GM12891 (cell line): ENCODE data around the gene RALGAPB.
A peak's percentile ranks its signal among the peaks of the same experiment; 100 is the strongest.
"Not testable (repeated sequence)": the region's sequence is repeated elsewhere in the genome, so short reads cannot be mapped to it uniquely, and the experiment has no call there.

Experiments
- DNase-seq: peaks from one replicate; pipeline ENCODE4 v3.0.0; 2011; ENCODE audit warnings: low spot score; ENCODE audit not compliant: insufficient read length
- FAIRE-seq: peaks from 2 replicates; lab custom pipeline; 2011; peaks lifted over from hg19 to GRCh38; lab: Jason Lieb, UNC
- PAX5 ChIP-seq: IDR thresholded peaks from 2 replicates; pipeline ENCODE4 v1.6.1; 2011; ENCODE audit warnings: low read length, moderate library complexity, mild to moderate bottlenecking; ENCODE audit not compliant: insufficient read depth, severe bottlenecking
- POLR2A ChIP-seq: IDR thresholded peaks from 2 replicates; pipeline ENCODE4 v1.6.1; 2011; ENCODE audit warnings: low read depth, low read length, control low read depth
- POLR2AphosphoS5 ChIP-seq: IDR thresholded peaks from 2 replicates; pipeline ENCODE4 v1.6.1; 2011; ENCODE audit warnings: low read depth, low read length, control low read depth
- POU2F2 ChIP-seq: IDR thresholded peaks from 2 replicates; pipeline ENCODE4 v1.6.1; 2011; ENCODE audit warnings: low read depth, mild to moderate bottlenecking, control low read depth, low read length, moderate library complexity
- SPI1 ChIP-seq: IDR thresholded peaks from 2 replicates; pipeline ENCODE4 v1.6.1; 2011; ENCODE audit warnings: low read depth, low read length, control low read depth
- TAF1 ChIP-seq: IDR thresholded peaks from 2 replicates; pipeline ENCODE4 v1.6.1; 2011; ENCODE audit warnings: low read depth, low read length, control low read depth

The RALGAPB gene

DNA sequence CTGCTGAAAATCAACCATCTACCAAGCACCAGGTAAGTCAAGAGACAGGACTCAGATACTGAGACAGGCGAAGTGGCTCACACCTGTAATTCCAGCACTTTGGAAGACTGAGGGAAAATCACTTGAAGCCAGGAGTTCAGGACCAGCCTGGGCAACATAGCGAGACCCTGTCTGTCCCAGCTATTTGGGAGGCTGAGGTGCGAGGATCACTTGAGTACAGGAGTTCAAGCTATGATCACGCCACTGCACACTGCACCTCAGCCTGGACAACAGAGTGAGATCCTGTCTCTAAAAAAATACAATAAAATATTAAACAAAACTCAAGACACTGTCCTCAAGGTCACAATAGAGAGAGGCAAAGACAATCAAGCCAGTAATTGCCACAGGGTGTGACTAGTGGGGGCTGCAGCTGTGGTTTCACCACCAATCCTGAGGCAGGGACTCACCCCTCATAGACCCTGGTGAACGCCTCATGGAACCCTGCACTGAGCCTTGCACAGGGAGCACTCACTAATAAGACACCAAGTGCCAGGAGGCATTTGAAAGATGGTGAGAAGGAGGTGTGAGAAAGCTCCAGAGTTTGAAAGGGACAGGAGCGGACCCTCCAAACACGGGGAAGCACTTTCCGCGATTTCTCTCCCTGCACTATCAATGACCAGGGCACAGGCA lies 39.2 kb upstream of the RALGAPB start:
- no peak for DNase-seq
- FAIRE-seq, result no peak
- no peak for TF ChIP-seq POU2F2
- TF ChIP-seq POLR2AphosphoS5, result no peak
- no peak for TF ChIP-seq SPI1

- DNase-seq, result no peak
- FAIRE-seq, result no peak
- no peak for TF ChIP-seq POLR2A
- no peak for TF ChIP-seq TAF1
- no peak for TF ChIP-seq SPI1
- no peak for TF ChIP-seq PAX5
- TF ChIP-seq POU2F2, result no peak
- TF ChIP-seq POLR2AphosphoS5, result no peak
These were observed 38.3 kb upstream of the RALGAPB start for GRCh38 chr20:38434301-38434741.

DNA sequence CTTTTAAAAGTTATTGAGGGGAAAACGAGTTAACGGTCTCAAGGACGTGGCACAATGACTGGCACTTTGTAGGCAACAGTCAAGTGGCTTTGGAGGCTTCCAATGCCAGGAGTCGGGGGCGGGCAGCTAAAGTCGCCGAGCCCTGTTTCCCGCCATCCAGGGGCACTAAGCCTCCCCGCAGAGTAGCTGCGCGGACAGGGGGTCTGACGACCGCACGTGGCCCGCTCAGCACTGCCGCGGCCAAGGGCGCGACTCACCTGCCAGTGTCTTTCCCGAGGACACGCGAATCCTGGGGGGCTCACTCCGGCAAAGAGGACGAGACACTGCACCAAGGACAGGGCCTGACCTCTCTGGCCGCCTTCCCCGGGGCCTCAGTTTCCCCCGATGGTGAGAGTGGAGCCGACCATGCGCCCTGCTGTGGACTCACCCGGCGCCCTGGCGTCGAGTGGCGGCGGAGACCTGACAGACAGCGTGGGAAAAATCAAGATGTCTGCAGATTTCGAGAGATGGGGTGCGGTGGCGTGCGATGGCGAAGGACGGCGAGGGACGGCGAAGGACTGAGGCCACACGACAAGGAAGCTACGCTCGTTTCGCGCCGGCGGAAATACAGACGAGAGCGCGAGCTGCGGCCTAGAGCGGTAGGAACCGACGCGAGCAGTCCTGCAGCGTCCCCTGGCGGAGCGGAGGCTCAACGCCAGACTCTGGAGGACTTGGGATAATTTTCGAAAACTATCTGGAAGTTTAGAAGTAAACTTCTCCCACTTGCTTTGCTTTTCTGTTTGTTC lies 37.7 kb upstream of the RALGAPB start, which contains the start of gene SNHG17:
TSS of gene SNHG17 (minus strand) at position 559 of the 785 bp plus-strand sequence.
- DNase-seq, result peak; percentile 76
- peak; percentile 100 for TF ChIP-seq TAF1
- peak; percentile 99 for TF ChIP-seq POLR2A
- TF ChIP-seq SPI1, result no peak
- TF ChIP-seq PAX5, result no peak
- peak; percentile 89 for TF ChIP-seq POU2F2
- TF ChIP-seq POLR2AphosphoS5, result peak; percentile 99
- peak; percentile 96 for FAIRE-seq

GRCh38 chr20:38435555-38435939 lies 37.1 kb upstream of the RALGAPB start:
- FAIRE-seq (no peak), DNase-seq (no peak)
- TF ChIP-seq POLR2AphosphoS5 (no peak), POLR2A (no peak), PAX5 (no peak), POU2F2 (no peak), SPI1 (no peak)

DNA sequence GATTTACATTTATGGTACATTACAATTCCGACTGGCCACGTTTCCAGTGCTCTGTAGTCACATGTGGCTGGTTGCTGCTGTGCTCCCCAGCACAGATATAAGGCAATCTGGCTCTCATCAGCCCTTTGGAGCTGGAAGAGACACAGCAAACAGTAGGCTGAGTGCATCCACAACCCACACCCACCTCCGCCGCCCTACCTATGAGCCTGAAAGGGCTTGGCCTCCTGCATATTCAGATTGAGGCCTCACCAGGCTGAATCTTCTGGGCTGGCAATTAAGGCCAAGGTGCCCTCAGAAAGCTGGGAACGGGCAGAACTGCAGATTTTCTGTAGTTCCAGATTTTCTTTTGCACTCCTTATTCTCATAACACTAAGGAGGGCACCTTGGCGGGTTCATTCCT lies 34.8 kb upstream of the RALGAPB start:
- FAIRE-seq (no peak), DNase-seq (no peak)
- no peak for TF ChIP-seq PAX5
- no peak for TF ChIP-seq POU2F2

DNA sequence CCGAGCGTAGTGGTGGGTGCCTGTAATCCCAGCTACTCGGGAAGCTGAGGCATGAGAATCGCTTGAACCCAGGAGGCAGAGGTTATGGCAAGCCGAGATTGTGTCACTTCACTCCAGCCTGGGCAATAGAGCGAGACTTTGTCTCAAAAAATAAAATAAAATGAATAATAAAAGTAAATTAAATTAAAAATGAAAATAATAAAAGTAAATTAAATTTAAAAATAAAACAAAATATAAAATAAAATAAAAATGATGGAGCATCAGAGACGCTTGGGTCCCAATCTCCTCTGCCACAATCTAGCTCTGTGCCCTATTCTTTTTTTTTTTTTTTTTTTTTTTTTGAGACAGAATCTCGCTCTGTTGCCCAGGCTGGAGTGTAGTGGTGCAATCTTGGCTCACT lies 31.5 kb upstream of the RALGAPB start:
- FAIRE-seq, result not testable (repeated sequence)

DNA sequence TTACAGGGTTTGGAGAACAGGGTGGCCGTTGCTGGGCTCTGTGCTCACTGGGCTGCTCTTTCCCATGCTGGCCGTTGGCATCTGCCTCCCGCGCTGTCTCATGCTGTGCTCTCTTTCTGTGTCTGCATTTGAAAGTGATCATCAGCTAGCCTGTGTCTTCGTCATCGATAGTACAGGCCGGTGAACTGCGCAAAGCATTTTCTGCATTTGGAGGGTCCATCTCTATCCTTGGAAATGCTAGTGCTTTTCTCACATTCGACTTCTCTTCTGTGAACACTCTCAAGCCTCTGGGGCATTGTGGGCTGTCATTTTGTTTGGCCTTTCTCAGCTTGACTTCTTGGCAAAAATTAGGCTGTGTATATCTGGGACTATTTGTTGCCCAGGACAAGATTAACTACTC lies 30.7 kb upstream of the RALGAPB start:
- no peak for DNase-seq

More for the DNA sequence above, 31.5 kb upstream of the RALGAPB start:
- not testable (repeated sequence) for DNase-seq

DNA sequence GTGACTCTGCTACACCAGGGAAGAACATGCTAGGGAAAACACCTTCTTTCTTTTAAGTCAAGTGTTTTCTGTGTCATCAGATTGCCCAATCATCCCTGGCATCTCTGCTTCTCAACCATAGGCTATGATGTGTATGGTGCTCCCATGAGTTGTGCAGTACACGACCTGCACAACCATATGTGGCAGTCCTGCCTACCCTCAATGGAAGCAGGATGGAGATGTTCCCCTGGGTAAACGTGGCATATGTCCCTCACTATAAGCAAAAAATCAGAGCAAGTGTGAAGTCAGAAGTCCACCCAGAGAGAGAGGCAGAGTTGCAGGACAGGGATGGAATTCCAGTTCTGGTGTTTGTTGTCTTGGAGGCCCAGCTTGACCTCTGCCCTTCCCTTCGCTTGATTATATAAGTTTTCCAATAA lies 27.3 kb upstream of the RALGAPB start:
- FAIRE-seq (no peak), DNase-seq (no peak)
- TF ChIP-seq PAX5 (no peak), POU2F2 (no peak), SPI1 (no peak), TAF1 (no peak), POLR2A (no peak), POLR2AphosphoS5 (no peak)

More for the DNA sequence above, 30.7 kb upstream of the RALGAPB start:
- no peak for TF ChIP-seq TAF1
- TF ChIP-seq PAX5, result no peak
- FAIRE-seq, result no peak

GRCh38 chr20:38445901-38446425 lies 26.7 kb upstream of the RALGAPB start:
- TF ChIP-seq PAX5 (no peak), POLR2AphosphoS5 (no peak)
- FAIRE-seq, result no peak
- no peak for DNase-seq

- TF ChIP-seq POLR2A, result peak; percentile 92
- peak; percentile 71 for TF ChIP-seq PAX5
- TF ChIP-seq POLR2AphosphoS5, result peak; percentile 92
- no peak for TF ChIP-seq SPI1
- peak; percentile 77 for TF ChIP-seq POU2F2
- TF ChIP-seq TAF1, result peak; percentile 97
- DNase-seq (peak; percentile 88), FAIRE-seq (peak; percentile 83)
These were observed 26.0 kb upstream of the RALGAPB start for GRCh38 chr20:38446441-38447209.
